ENCODE data around the gene AGBL2.

The AGBL2 gene

GRCh38 chr11:47725442-47726117, 10.4 kb upstream of the AGBL2 start:
- Histone ChIP-seq H3K4me3 (ENCODE audit: low read depth in 1 of 2, low read length in 2 of 2) (no peak overlapping the region), H3K27me3 (ENCODE audit: insufficient read depth, low read length, poor library complexity) (no peaks in the 10 kb centered on the region), H2AFZ (ENCODE audit: low read depth, low read length) (no peak overlapping the region), H4K20me1 (ENCODE audit: insufficient read depth, low read length) (peaks cover 3% of the 10 kb centered on the region; the same call in 1 of the 2 replicates), H3K36me3 (ENCODE audit: insufficient read depth, low read length) (peaks cover 96% of the 10 kb centered on the region), H3K27ac (ENCODE audit: low read length) (no peak overlapping the region), H3K79me2 (ENCODE audit: insufficient read depth, low read length) (0 out of 2 replicates have a peak, but pooled peaks cover 2% of the 10 kb centered on the region), H3K4me1 (ENCODE audit: insufficient read depth, low read length) (no peaks in the 10 kb centered on the region), H3K9ac (ENCODE audit: low read depth, low read length) (no peak overlapping the region), H3K4me2 (ENCODE audit: insufficient read depth, low read length) (no peak overlapping the region), H3K9me3 (ENCODE audit: insufficient read depth, low read length, severe bottlenecking) (no peaks in the 10 kb centered on the region)
- no peak for ATAC-seq (ENCODE audit: insufficient read depth, low read depth)
- TF ChIP-seq CTCF (IDR thresholded peaks at IDR 0.05; ENCODE audit: borderline replicate concordance, extremely low read depth, low read length, poor library complexity, severe bottlenecking) (no peak), EZH2 (IDR thresholded peaks at IDR 0.05; ENCODE audit: borderline replicate concordance, low read depth, low read length, severe bottlenecking) (no peak)
- no peak for DNase-seq

- Histone ChIP-seq H4K20me1 (ENCODE audit: insufficient read depth, low read length) (peaks cover 3% of the 10 kb centered on the region; the same call in 1 of the 2 replicates), H3K27me3 (ENCODE audit: insufficient read depth, low read length, poor library complexity) (no peaks in the 10 kb centered on the region), H2AFZ (ENCODE audit: low read depth, low read length) (no peak overlapping the region), H3K9ac (ENCODE audit: low read depth, low read length) (no peak overlapping the region), H3K36me3 (ENCODE audit: insufficient read depth, low read length) (peaks cover 93% of the 10 kb centered on the region), H3K9me3 (ENCODE audit: insufficient read depth, low read length, severe bottlenecking) (no peaks in the 10 kb centered on the region), H3K27ac (ENCODE audit: low read length) (no peak overlapping the region), H3K4me3 (ENCODE audit: low read depth in 1 of 2, low read length in 2 of 2) (no peak overlapping the region), H3K79me2 (ENCODE audit: insufficient read depth, low read length) (0 out of 2 replicates have a peak, but pooled peaks cover 2% of the 10 kb centered on the region), H3K4me2 (ENCODE audit: insufficient read depth, low read length) (no peak overlapping the region), H3K4me1 (ENCODE audit: insufficient read depth, low read length) (no peaks in the 10 kb centered on the region)
- TF ChIP-seq CTCF (IDR thresholded peaks at IDR 0.05; ENCODE audit: borderline replicate concordance, extremely low read depth, low read length, poor library complexity, severe bottlenecking) = no peak
- no peak for DNase-seq
- no peak for ATAC-seq (ENCODE audit: insufficient read depth, low read depth)
Measured at GRCh38 chr11:47724041-47724729, 9.0 kb upstream of the AGBL2 start.

GRCh38 chr11:47723041-47723440, 7.9 kb upstream of the AGBL2 start:
- Histone ChIP-seq H2AFZ (ENCODE audit: low read depth, low read length) (no peak overlapping the region), H3K79me2 (ENCODE audit: insufficient read depth, low read length) (no peaks in the 10 kb centered on the region), H3K27ac (ENCODE audit: low read length) (no peak overlapping the region), H3K27me3 (ENCODE audit: insufficient read depth, low read length, poor library complexity) (no peaks in the 10 kb centered on the region), H3K9me3 (ENCODE audit: insufficient read depth, low read length, severe bottlenecking) (no peaks in the 10 kb centered on the region), H4K20me1 (ENCODE audit: insufficient read depth, low read length) (peaks cover 3% of the 10 kb centered on the region; the same call in 1 of the 2 replicates), H3K36me3 (ENCODE audit: insufficient read depth, low read length) (peaks cover 93% of the 10 kb centered on the region), H3K4me3 (ENCODE audit: low read depth in 1 of 2, low read length in 2 of 2) (no peak overlapping the region), H3K9ac (ENCODE audit: low read depth, low read length) (no peak overlapping the region), H3K4me1 (ENCODE audit: insufficient read depth, low read length) (no peaks in the 10 kb centered on the region), H3K4me2 (ENCODE audit: insufficient read depth, low read length) (no peak overlapping the region)
- no peak for ATAC-seq (ENCODE audit: insufficient read depth, low read depth)
- DNase-seq = no peak
- no peak for TF ChIP-seq EZH2 (IDR thresholded peaks at IDR 0.05; ENCODE audit: borderline replicate concordance, low read depth, low read length, severe bottlenecking)
- no peak for TF ChIP-seq CTCF (IDR thresholded peaks at IDR 0.05; ENCODE audit: borderline replicate concordance, extremely low read depth, low read length, poor library complexity, severe bottlenecking)
